Fibroblast of pulmonary artery (primary cell): ENCODE results near the gene NCKAP5.

Source experiments
- DNase-seq: peaks from one replicate; pipeline ENCODE4 v3.0.0-alpha.2; 2010; ENCODE audit warnings: low read depth
- H3K4me3 ChIP-seq: replicated peaks from 2 replicates; pipeline ENCODE4 v1.5.1; 2011; ENCODE audit warnings: low read depth, mild to moderate bottlenecking, control low read depth, low read length, moderate library complexity
- CTCF ChIP-seq: IDR thresholded peaks from 2 replicates; pipeline ENCODE4 v1.5.1; 2011; ENCODE audit warnings: mild to moderate bottlenecking, control low read depth, low read length, inconsistent platforms; ENCODE audit errors: missing control alignments

NCKAP5 gene

DNA sequence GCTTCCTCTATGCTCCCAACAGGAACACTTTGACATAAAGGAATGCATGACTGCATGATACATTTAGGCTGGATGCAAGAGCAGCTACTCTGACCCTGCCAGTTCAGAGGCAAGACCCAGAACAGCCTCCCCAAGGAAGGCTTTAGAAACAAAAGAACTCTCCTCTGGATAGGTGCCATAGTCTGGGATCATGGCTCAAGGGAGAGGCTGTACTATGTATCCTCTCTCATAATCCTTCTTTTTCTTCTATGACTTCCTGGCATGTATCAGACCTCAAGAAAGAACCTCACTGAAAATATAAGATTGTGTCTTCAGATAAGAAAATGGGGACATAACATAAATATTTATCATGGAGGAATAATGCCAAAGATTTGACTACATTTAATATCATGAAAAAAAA lies 704.3 kb downstream of the NCKAP5 start:
- DNase-seq = no peak
- no peak overlapping the region for H3K4me3 ChIP-seq
- no peak for TF ChIP-seq CTCF

GRCh38 chr2:132860220-132860619 lies 708.0 kb downstream of the NCKAP5 start:
- TF ChIP-seq CTCF = no peak
- DNase-seq = no peak

GRCh38 chr2:132859590-132859989 lies 708.7 kb downstream of the NCKAP5 start:
- DNase-seq = no peak
- no peak for TF ChIP-seq CTCF
- no peak overlapping the region for H3K4me3 ChIP-seq

More at GRCh38 chr2:132860220-132860619, 708.0 kb downstream of the NCKAP5 start:
- no peak overlapping the region for H3K4me3 ChIP-seq

- no peak for TF ChIP-seq CTCF
- DNase-seq = no peak
- no peak overlapping the region for H3K4me3 ChIP-seq
Measured at GRCh38 chr2:132857319-132857718, 710.9 kb downstream of the NCKAP5 start.

- DNase-seq = no peak
- H3K4me3 ChIP-seq = no peak overlapping the region
- no peak for TF ChIP-seq CTCF
Measured at GRCh38 chr2:132850688-132851087, 717.6 kb downstream of the NCKAP5 start.

GRCh38 chr2:132849118-132849517 lies 719.1 kb downstream of the NCKAP5 start:
- no peak overlapping the region for H3K4me3 ChIP-seq
- DNase-seq = peak; percentile 20
- no peak for TF ChIP-seq CTCF

DNA sequence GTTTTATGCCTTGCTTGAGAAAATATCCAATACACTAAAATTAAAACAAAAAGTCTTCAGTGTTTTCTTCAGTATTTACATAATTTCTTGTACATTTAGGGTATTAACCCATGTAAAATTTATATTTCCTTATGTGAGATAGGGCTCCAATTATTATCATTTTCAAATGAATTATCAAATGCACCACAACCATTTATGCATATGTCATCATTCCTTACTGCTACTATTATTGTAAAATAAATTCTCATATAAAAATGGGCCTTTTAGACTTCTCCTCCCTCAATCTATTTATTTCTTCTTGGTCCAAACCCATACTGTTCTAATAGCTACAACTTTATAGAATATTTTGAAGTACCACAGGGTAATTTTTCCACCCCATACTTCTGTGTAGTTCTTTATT lies 722.9 kb downstream of the NCKAP5 start:
- no peak for TF ChIP-seq CTCF
- H3K4me3 ChIP-seq = no peak overlapping the region
- no peak for DNase-seq
